HCT116 (cell line): Measurements from ENCODE around the gene RABL6. TPM values are rescaled to one million over a fixed set of nuclear protein-coding genes. Genes with fewer than 3 reads are reported as not detected.

ENCODE experiments used
- ATAC-seq: fragments of 200-7000 bp; cut with Tn5 transposase; 2 replicates; pipeline ENCODE4 v1.9.1; 2020; ENCODE audit warnings: mild to moderate bottlenecking, moderate library complexity
- BruUV-seq: library from RNA; stranded (reverse); fragments of 400-500 nt; replicated peaks from 2 replicates; lab custom pipeline; 2021; lab: Mats Ljungman, UMichigan
- CTCF ChIA-PET: fragments of 300-600 bp; sonication (Branson Sonifier 250); formaldehyde crosslinking; loops from one replicate; lab custom pipeline; 2021; ENCODE audit warnings: antibody characterized with exemption; lab: Charles Lee
- POLR2A ChIA-PET: fragments of 300-600, 350-600 bp; sonication (Branson Sonifier 250); formaldehyde crosslinking; loops from one replicate; lab custom pipeline; 2021; ENCODE audit warnings: antibody characterized with exemption; lab: Charles Lee
- RAD21 ChIA-PET, 2 experiments: fragments of 300-600 bp; sonication (Branson Sonifier 250); formaldehyde crosslinking; loops; one replicate each; lab custom pipeline; 2023; ENCODE audit warnings: low total read pairs in 2 of 2; ENCODE audit not compliant: uncharacterized antibody in 2 of 2, unreplicated experiment in 2 of 2, low non-redundant PET in 1 of 2; lab: Charles Lee
- DNase-seq: peaks from one replicate; pipeline ENCODE4 v3.0.0-alpha.2; 2010; ENCODE audit warnings: low read depth, low spot score
- H2AFZ ChIP-seq: fragments of 200-600 bp; shearing (Covaris generic), sonication (generic); 2 replicates; pipeline ENCODE4 v1.6.1; 2017; ENCODE audit warnings: low read depth, mixed run types, mixed read lengths, antibody characterized with exemption, low read length; ENCODE audit not compliant: poor library complexity, severe bottlenecking
- H3K27ac ChIP-seq: 2 replicates; pipeline ENCODE4 v1.5.1; 2012; ENCODE audit warnings: low read depth, low read length
- H3K27me3 ChIP-seq: fragments of 200-600 bp; sonication (generic); 2 replicates; pipeline ENCODE4 v1.6.1; 2016; ENCODE audit warnings: mixed run types, low read length, mixed read lengths; ENCODE audit not compliant: insufficient read depth
- H3K36me3 ChIP-seq, 2 experiments: fragments of 200-500 bp in 1 of 2; fragments of 200-600 bp in 1 of 2; sonication (Bioruptor generic) in 1 of 2; sonication (generic) in 1 of 2; 2 replicates each; pipeline versions ENCODE4 v1.5.1 to v1.6.1; 2014 to 2016; ENCODE audit warnings: low read length in 2 of 2, inconsistent platforms in 1 of 2, mixed read lengths in 1 of 2, mixed run types in 1 of 2; ENCODE audit not compliant: insufficient read depth in 2 of 2, control insufficient read depth in 1 of 2
- H3K4me1 ChIP-seq, 2 experiments: fragments of 200-600 bp in 1 of 2; sonication (generic) in 1 of 2; 2 replicates each; pipeline versions ENCODE4 v1.5.1 to v1.6.1; 2012 to 2017; ENCODE audit warnings: low read length in 2 of 2, inconsistent platforms in 1 of 2, mild to moderate bottlenecking in 1 of 2, mixed read lengths in 1 of 2, mixed run types in 1 of 2, moderate library complexity in 1 of 2; ENCODE audit not compliant: insufficient read depth in 2 of 2, control insufficient read depth in 1 of 2
- H3K4me2 ChIP-seq: fragments of 200-600 bp; sonication (generic); 2 replicates; pipeline ENCODE4 v1.6.1; 2017; ENCODE audit warnings: mixed run types, low read length, mixed read lengths
- H3K4me3 ChIP-seq, 2 experiments: fragments of 200-600 bp in 1 of 2; sonication (generic) in 1 of 2; replicated peaks in 1 of 2; 2 replicates each; pipeline ENCODE4 v1.5.1; 2011 to 2016; ENCODE audit warnings: low read length in 2 of 2, control low read depth in 1 of 2, low read depth in 1 of 2, mild to moderate bottlenecking in 1 of 2, mixed read lengths in 1 of 2, mixed run types in 1 of 2
- H3K79me2 ChIP-seq: fragments of 200-600 bp; sonication (generic); 2 replicates; pipeline ENCODE4 v1.6.1; 2017; ENCODE audit warnings: mild to moderate bottlenecking, mixed run types, low read length, moderate library complexity, mixed read lengths; ENCODE audit not compliant: insufficient read depth
- H3K9ac ChIP-seq: fragments of 200-600 bp; sonication (generic); 2 replicates; pipeline ENCODE4 v1.6.1; 2016; ENCODE audit warnings: low read length, mixed read lengths
- H3K9me2 ChIP-seq: fragments of 200-600 bp; sonication (generic), shearing (Covaris generic); 2 replicates; pipeline ENCODE4 v1.6.1; 2017; ENCODE audit warnings: mixed run types, mild to moderate bottlenecking, moderate library complexity; ENCODE audit not compliant: insufficient read depth
- H3K9me3 ChIP-seq, 2 experiments: fragments of 200-500 bp in 1 of 2; fragments of 200-600 bp in 1 of 2; sonication (Bioruptor generic) in 1 of 2; sonication (generic) in 1 of 2; 2 replicates each; pipeline ENCODE4 v1.6.1; 2014 to 2017; ENCODE audit warnings: low read length in 2 of 2, mixed read lengths in 2 of 2, inconsistent platforms in 1 of 2, low read depth in 1 of 2, mild to moderate bottlenecking in 1 of 2, mixed run types in 1 of 2, moderate library complexity in 1 of 2; ENCODE audit not compliant: control insufficient read depth in 1 of 2, insufficient read depth in 1 of 2
- H4K20me1 ChIP-seq: fragments of 200-600 bp; sonication (generic), shearing (Covaris generic); 2 replicates; pipeline ENCODE4 v1.6.1; 2017; ENCODE audit warnings: mixed run types, mild to moderate bottlenecking, moderate library complexity; ENCODE audit not compliant: insufficient read depth
- CBX3 ChIP-seq: IDR thresholded peaks from 2 replicates; pipeline ENCODE4 v1.6.1; 2012; ENCODE audit warnings: low read depth
- CTCF ChIP-seq, 3 experiments: fragments of 200-600 bp in 1 of 3; sonication (generic) in 1 of 3; IDR thresholded peaks in 2 of 3; conservative IDR thresholded peaks in 1 of 3; 2 replicates each; pipeline ENCODE4 v1.5.1; 2012 to 2017; ENCODE audit warnings: low read depth in 2 of 3, low read length in 2 of 3, antibody characterized with exemption in 1 of 3, borderline replicate concordance in 1 of 3, control low read depth in 1 of 3, mild to moderate bottlenecking in 1 of 3, mixed read lengths in 1 of 3, mixed run types in 1 of 3, moderate library complexity in 1 of 3; ENCODE audit not compliant: insufficient read depth in 1 of 3
- EGR1 ChIP-seq: IDR thresholded peaks from 2 replicates; pipeline ENCODE4 v1.6.1; 2012; ENCODE audit warnings: low read depth
- ELF1 ChIP-seq: IDR thresholded peaks from 2 replicates; pipeline ENCODE4 v1.6.1; 2012; ENCODE audit warnings: low read depth, borderline replicate concordance
- EZH2phosphoT487 ChIP-seq: fragments of 200-600 bp; IDR thresholded peaks from 2 replicates; pipeline ENCODE4 v1.6.1; 2018; ENCODE audit warnings: antibody characterized with exemption, borderline replicate concordance
- FOSL1 ChIP-seq: IDR thresholded peaks from 2 replicates; pipeline ENCODE4 v1.6.1; 2012; ENCODE audit warnings: low read depth
- POLR2A ChIP-seq: IDR thresholded peaks from 2 replicates; pipeline ENCODE4 v1.7.0; 2011; ENCODE audit warnings: borderline replicate concordance; ENCODE audit not compliant: insufficient read depth, insufficient read length; ENCODE audit errors: extremely low read depth
- POLR2AphosphoS5 ChIP-seq: IDR thresholded peaks from 2 replicates; pipeline ENCODE4 v1.6.1; 2011; ENCODE audit warnings: mild to moderate bottlenecking, low read depth, low read length, moderate library complexity
- RAD21 ChIP-seq: IDR thresholded peaks from 2 replicates; pipeline ENCODE4 v1.6.1; 2012; ENCODE audit warnings: low read depth, mild to moderate bottlenecking
- SP1 ChIP-seq: IDR thresholded peaks from 2 replicates; pipeline ENCODE4 v1.6.1; 2012; ENCODE audit warnings: low read depth
- SRF ChIP-seq: IDR thresholded peaks from 2 replicates; pipeline ENCODE4 v1.6.1; 2012; ENCODE audit warnings: low read depth
- YY1 ChIP-seq: IDR thresholded peaks from 2 replicates; pipeline ENCODE4 v1.6.1; 2011; ENCODE audit warnings: low read length, low read depth, moderate library complexity, mild to moderate bottlenecking; ENCODE audit not compliant: insufficient replicate concordance; ENCODE audit errors: extremely low read depth
- ZFX ChIP-seq: fragments of 450-650 bp; IDR thresholded peaks from 2 replicates; pipeline ENCODE4 v1.6.1; 2017
- intact Hi-C: fragments of 100-400 bp; cut with micrococcal nuclease; formaldehyde crosslinking; loops from 2 replicates; pipeline ENCODE4 v1.10.0; 2022
- total RNA-seq: library from RNA; stranded (reverse); gene quantifications from one replicate; pipeline ENCODE4 v1.2.1, GENCODE V29; 2021; ENCODE audit not compliant: unreplicated experiment

The RABL6 gene
- total RNA-seq, 1 experiment from 2014 or later, result 98.6 TPM

GRCh38 chr9:136849960-136850865 lies 42.5 kb downstream of the RABL6 start:
- BruUV-seq, result TSS peak; percentile 70
- H2AFZ ChIP-seq, result no peak overlapping the region
- CTCF ChIA-PET, result no interaction called here
- H3K9me2 ChIP-seq, result no peaks in the 10 kb centered on the region
- H3K9me3 ChIP-seq, result no peaks in the 10 kb centered on the region
- no peak for ATAC-seq
- no peak for TF ChIP-seq POLR2AphosphoS5
- TF ChIP-seq ELF1, result no peak
- no peak for TF ChIP-seq SRF
- TF ChIP-seq FOSL1, result no peak
- no peak for TF ChIP-seq RAD21
- no peak for TF ChIP-seq YY1
- no peak for TF ChIP-seq SP1
- TF ChIP-seq ZFX, result no peak
- no peak for TF ChIP-seq EZH2phosphoT487
- TF ChIP-seq POLR2A, result no peak
- no peak for TF ChIP-seq CTCF (IDR thresholded peaks at IDR 0.05 in 2 of 3, conservative IDR thresholded peaks at IDR 0.05 in 1 of 3; ENCODE audit: borderline replicate concordance in 1 of 3, insufficient read depth in 1 of 3, low read depth in 2 of 3, low read length in 2 of 3)
- TF ChIP-seq EGR1, result no peak
- TF ChIP-seq CBX3, result no peak
- TF ChIP-seq, all 23 proteins: peak for 0
- peak overlapping the region; percentile 98 for H3K4me2 ChIP-seq
- H3K79me2 ChIP-seq, result peaks cover 16% of the 10 kb centered on the region; the same call in 1 of the 2 replicates
- H3K4me3 ChIP-seq, result peak overlapping the region; percentile 85 to 99
- no peaks in the 10 kb centered on the region for H4K20me1 ChIP-seq
- no peak for DNase-seq
- intact Hi-C loops, result loop anchor here (2.0 to 10.0 kb wide), 3 partner anchors 59 to 177 kb away; partner anchors contain the start of genes ABCA2, C8G, FBXW5 and TMEM141
- peaks cover 0 to 14% of the 10 kb centered on the region in 2 experiments; a peak in 1 of 4 replicates for H3K36me3 ChIP-seq
- H3K9ac ChIP-seq, result peak overlapping the region; percentile 96
- peaks cover 4 to 17% of the 10 kb centered on the region in 2 experiments; a peak in 2 of 4 replicates for H3K4me1 ChIP-seq
- POLR2A ChIA-PET, result no interaction called here
- H3K27ac ChIP-seq, result peak overlapping the region; percentile 88
- RAD21 ChIA-PET, result no interaction called here
- H3K27me3 ChIP-seq, result no peaks in the 10 kb centered on the region
